Activated CD4-positive, alpha-beta T cell treated with anti-CD3 and anti-CD28 coated beads, Interleukin-2, Interleukin-4, amounts not matched to agents 100 ng/mL and 50 ng/mL, durations not matched to agents 16 hours and 8 hours (primary cell): ENCODE results near the gene TBRG4.
"Not testable (repeated sequence)": the region's sequence is repeated elsewhere in the genome, so short reads cannot be mapped to it uniquely, and the experiment has no call there.

ENCODE experiments used
- DNase-seq: peaks from one replicate; pipeline ENCODE4 v3.0.0-alpha.2; 2020; ENCODE audit warnings: low spot score

TBRG4 gene

GRCh38 chr7:45116048-45116447, 4.6 kb upstream of the TBRG4 start:
- no peak for DNase-seq

GRCh38 chr7:45114926-45115325, 3.4 kb upstream of the TBRG4 start:
- no peak for DNase-seq

GRCh38 chr7:45114257-45114656, 2.8 kb upstream of the TBRG4 start:
- not testable (repeated sequence) for DNase-seq

GRCh38 chr7:45112648-45113047, 1.2 kb upstream of the TBRG4 start:
- no peak for DNase-seq

- no peak for DNase-seq
Measured at GRCh38 chr7:45108863-45109262, 2.6 kb downstream of the TBRG4 start.

- no peak for DNase-seq
Measured at GRCh38 chr7:45107356-45107755, 4.1 kb downstream of the TBRG4 start.

- no peak for DNase-seq
Measured at GRCh38 chr7:45106820-45107219, 4.7 kb downstream of the TBRG4 start.

GRCh38 chr7:45105588-45106188, 5.8 kb downstream of the TBRG4 start:
- DNase-seq, result no peak

- DNase-seq, result no peak
Measured at GRCh38 chr7:45104844-45105587, 6.5 kb downstream of the TBRG4 start.

- DNase-seq, result no peak
Measured at GRCh38 chr7:45103958-45104843, 7.3 kb downstream of the TBRG4 start.

- no peak for DNase-seq
Measured at GRCh38 chr7:45102785-45103712, 8.4 kb downstream of the TBRG4 start.

- no peak for DNase-seq
Measured at GRCh38 chr7:45101748-45102147, 9.7 kb downstream of the TBRG4 start.

- no peak for DNase-seq
Measured at GRCh38 chr7:45100761-45101480, 10.6 kb downstream of the TBRG4 start.

GRCh38 chr7:45099891-45100760, 11.4 kb downstream of the TBRG4 start:
- DNase-seq, result no peak

- DNase-seq, result no peak
Measured at GRCh38 chr7:45098983-45099839, 12.3 kb downstream of the TBRG4 start.

- no peak for DNase-seq
Measured at GRCh38 chr7:45092931-45093235, 18.6 kb downstream of the TBRG4 start.

- DNase-seq, result no peak
Measured at GRCh38 chr7:45092100-45092930, 19.2 kb downstream of the TBRG4 start.

GRCh38 chr7:45089341-45089891, 22.1 kb downstream of the TBRG4 start:
- peak; percentile 54 for DNase-seq
